H1 (cell line): ENCODE results near the gene LCN10. TPM values are rescaled to one million over a fixed set of nuclear protein-coding genes. Genes with fewer than 3 reads are reported as not detected.

Experiments
- CTCF ChIA-PET: fragments of 300-600 bp; sonication (Branson Sonifier 250); formaldehyde crosslinking; loops from one replicate; lab custom pipeline; 2021; ENCODE audit not compliant: partially characterized antibody; lab: Charles Lee
- POLR2A ChIA-PET: fragments of 300-600 bp; sonication (Branson Sonifier 250); formaldehyde crosslinking; loops from one replicate; lab custom pipeline; 2021; ENCODE audit warnings: inconsistent platforms; ENCODE audit not compliant: partially characterized antibody; lab: Charles Lee
- DNase-seq, 2 experiments: peaks; one replicate each; pipeline versions ENCODE4 v3.0.0 to v3.0.0-alpha.2; 2010 to 2022; ENCODE audit warnings: low spot score in 2 of 2, low read depth in 1 of 2, mixed read lengths in 1 of 2
- FAIRE-seq: peaks from 2 replicates; lab custom pipeline; 2011; peaks lifted over from hg19 to GRCh38; lab: Jason Lieb, UNC
- H2AFZ ChIP-seq: 2 replicates; pipeline ENCODE4 v1.8.1; 2012; ENCODE audit warnings: low read length, inconsistent platforms
- H2AK5ac ChIP-seq: 2 replicates; pipeline ENCODE4 v1.6.1; 2013; ENCODE audit warnings: low read depth, low read length
- H2BK120ac ChIP-seq: replicated peaks from 2 replicates; pipeline ENCODE3; 2013; ENCODE audit warnings: low read depth, low read length, inconsistent platforms
- H2BK12ac ChIP-seq: 2 replicates; pipeline ENCODE4 v1.6.1; 2013; ENCODE audit warnings: low read depth, low read length
- H2BK15ac ChIP-seq: 2 replicates; pipeline ENCODE4 v1.6.1; 2013; ENCODE audit warnings: low read length
- H2BK20ac ChIP-seq: 2 replicates; pipeline ENCODE4 v1.6.1; 2013; ENCODE audit warnings: low read length
- H2BK5ac ChIP-seq: 2 replicates; pipeline ENCODE4 v1.6.1; 2013; ENCODE audit warnings: low read depth, low read length
- H3K14ac ChIP-seq: 2 replicates; pipeline ENCODE4 v1.6.1; 2013; ENCODE audit warnings: inconsistent platforms; ENCODE audit not compliant: insufficient read length
- H3K18ac ChIP-seq: 2 replicates; pipeline ENCODE4 v1.6.1; 2013; ENCODE audit warnings: low read length; ENCODE audit errors: extremely low read depth
- H3K23ac ChIP-seq: 2 replicates; pipeline ENCODE4 v1.6.1; 2013; ENCODE audit warnings: inconsistent platforms; ENCODE audit not compliant: insufficient read length
- H3K23me2 ChIP-seq: 2 replicates; pipeline ENCODE4 v1.6.1; 2013; ENCODE audit warnings: low read depth, low read length
- H3K27ac ChIP-seq: 2 replicates; pipeline ENCODE4 v1.6.1; 2011; ENCODE audit warnings: low read depth, low read length, inconsistent platforms
- H3K27me3 ChIP-seq, 4 experiments: replicated peaks in 1 of 4; 1 replicate in 1 of 4; 2 replicates in 3 of 4; pipeline versions ENCODE4 v1.6.1 to v1.8.1; 2011 to 2013; ENCODE audit warnings: low read length in 3 of 4, mild to moderate bottlenecking in 3 of 4, inconsistent platforms in 2 of 4, mixed read lengths in 2 of 4, moderate library complexity in 1 of 4; ENCODE audit not compliant: control insufficient read depth in 3 of 4, insufficient read depth in 3 of 4; ENCODE audit errors: extremely low read depth in 1 of 4
- H3K36me3 ChIP-seq, 4 experiments: 2 replicates each; pipeline versions ENCODE4 v1.6.1 to v1.8.1; 2011 to 2013; ENCODE audit warnings: mild to moderate bottlenecking in 4 of 4, low read length in 3 of 4, moderate library complexity in 2 of 4, control low read depth in 1 of 4, inconsistent platforms in 1 of 4; ENCODE audit not compliant: insufficient read depth in 4 of 4, control insufficient read depth in 2 of 4
- H3K4ac ChIP-seq: replicated peaks from 2 replicates; pipeline ENCODE3; 2013; ENCODE audit warnings: low read length, low read depth, mixed read lengths, inconsistent platforms; ENCODE audit not compliant: insufficient read length
- H3K4me1 ChIP-seq, 4 experiments: replicated peaks in 1 of 4; 1 replicate in 1 of 4; 2 replicates in 3 of 4; pipeline versions ENCODE4 v1.6.1 to v1.8.1; 2011 to 2013; ENCODE audit warnings: low read length in 3 of 4, inconsistent platforms in 2 of 4, mixed read lengths in 1 of 4; ENCODE audit not compliant: insufficient read depth in 4 of 4, control insufficient read depth in 3 of 4
- H3K4me2 ChIP-seq, 2 experiments: 2 replicates each; pipeline versions ENCODE4 v1.6.1 to v1.8.1; 2011 to 2013; ENCODE audit warnings: low read depth in 2 of 2, low read length in 2 of 2, control low read depth in 1 of 2, inconsistent platforms in 1 of 2, mild to moderate bottlenecking in 1 of 2; ENCODE audit not compliant: insufficient read depth in 1 of 2
- H3K4me3 ChIP-seq, 4 experiments: fragments of 200-600, 300-600 bp in 1 of 4; sonication (generic), shearing (Covaris generic), sonication (Bioruptor Twin) in 1 of 4; 2 replicates each; pipeline versions ENCODE4 v1.5.1 to v1.8.1; 2011 to 2016; ENCODE audit warnings: low read length in 4 of 4, low read depth in 3 of 4, control low read depth in 2 of 4, inconsistent platforms in 2 of 4, mild to moderate bottlenecking in 2 of 4, mixed read lengths in 1 of 4, moderate library complexity in 1 of 4; ENCODE audit not compliant: insufficient read depth in 2 of 4; ENCODE audit errors: extremely low read depth in 1 of 4
- H3K56ac ChIP-seq: replicated peaks from 2 replicates; pipeline ENCODE3; 2013; ENCODE audit warnings: low read depth, mild to moderate bottlenecking, mixed read lengths, low read length, inconsistent platforms; ENCODE audit not compliant: insufficient read length
- H3K79me1 ChIP-seq: 2 replicates; pipeline ENCODE4 v1.6.1; 2013; ENCODE audit warnings: low read depth, low read length, control low read depth
- H3K79me2 ChIP-seq, 2 experiments: 2 replicates each; pipeline versions ENCODE4 v1.6.1 to v1.8.1; 2012 to 2013; ENCODE audit warnings: low read length in 2 of 2, mild to moderate bottlenecking in 2 of 2, inconsistent platforms in 1 of 2; ENCODE audit not compliant: insufficient read depth in 2 of 2, control insufficient read depth in 1 of 2
- H3K9ac ChIP-seq, 4 experiments: replicated peaks in 1 of 4; 1 replicate in 1 of 4; 2 replicates in 3 of 4; pipeline versions ENCODE4 v1.6.1 to v1.8.1; 2011 to 2013; ENCODE audit warnings: low read depth in 3 of 4, low read length in 3 of 4, control low read depth in 2 of 4, mild to moderate bottlenecking in 2 of 4, moderate library complexity in 2 of 4, inconsistent platforms in 1 of 4; ENCODE audit errors: extremely low read depth in 1 of 4
- H3K9me3 ChIP-seq, 2 experiments: 2 replicates each; pipeline versions ENCODE4 v1.6.1 to v1.8.1; 2012 to 2013; ENCODE audit warnings: mild to moderate bottlenecking in 2 of 2, moderate library complexity in 2 of 2, control low read depth in 1 of 2, inconsistent platforms in 1 of 2, low read depth in 1 of 2, low read length in 1 of 2, mixed read lengths in 1 of 2; ENCODE audit not compliant: insufficient read depth in 2 of 2
- H4K20me1 ChIP-seq, 2 experiments: replicated peaks in 1 of 2; 2 replicates each; pipeline versions ENCODE3 to v1.8.1; 2011 to 2013; ENCODE audit warnings: inconsistent platforms in 2 of 2, low read length in 2 of 2, mild to moderate bottlenecking in 1 of 2; ENCODE audit not compliant: insufficient read depth in 2 of 2, control insufficient read depth in 1 of 2
- H4K5ac ChIP-seq: 2 replicates; pipeline ENCODE4 v1.6.1; 2013; ENCODE audit warnings: low read length, low read depth, mixed read lengths, inconsistent platforms; ENCODE audit not compliant: insufficient read length
- H4K8ac ChIP-seq: 2 replicates; pipeline ENCODE4 v1.8.0; 2013; ENCODE audit warnings: mild to moderate bottlenecking, moderate library complexity, low read length, inconsistent platforms; ENCODE audit not compliant: insufficient read depth; ENCODE audit errors: extremely low read depth
- H4K91ac ChIP-seq: replicated peaks from 2 replicates; pipeline ENCODE3; 2013; ENCODE audit warnings: low read length, mixed read lengths, inconsistent platforms; ENCODE audit not compliant: insufficient read length
- ASH2L ChIP-seq: fragments of 200-600, 300-600 bp; sonication (generic); IDR thresholded peaks from one replicate; pipeline ENCODE4 v1.7.1; 2017; ENCODE audit warnings: low read length
- E2F6 ChIP-seq: IDR thresholded peaks from 2 replicates; pipeline ENCODE4 v1.6.1; 2012; ENCODE audit warnings: inconsistent platforms
- KDM4A ChIP-seq: IDR thresholded peaks from one replicate; pipeline ENCODE4 v1.7.1; 2012; ENCODE audit warnings: low read depth, mild to moderate bottlenecking, moderate library complexity, low read length, inconsistent platforms; ENCODE audit not compliant: severe bottlenecking
- MAX ChIP-seq: IDR thresholded peaks from 2 replicates; pipeline ENCODE4 v1.6.1; 2012; ENCODE audit warnings: inconsistent platforms
- SIN3A ChIP-seq, 2 experiments: IDR thresholded peaks in 1 of 2; conservative IDR thresholded peaks in 1 of 2; 2 replicates each; pipeline ENCODE4 v1.6.1; 2011 to 2012; ENCODE audit warnings: low read length in 2 of 2, improper control_type of control experiment in 1 of 2, low read depth in 1 of 2, mild to moderate bottlenecking in 1 of 2
- SIRT6 ChIP-seq: IDR thresholded peaks from one replicate; pipeline ENCODE4 v1.7.1; 2012; ENCODE audit warnings: low read length, inconsistent platforms
- SP2 ChIP-seq: IDR thresholded peaks from 2 replicates; pipeline ENCODE4 v1.6.1; 2012; ENCODE audit warnings: mild to moderate bottlenecking, low read length, inconsistent platforms
- SRF ChIP-seq: IDR thresholded peaks from 2 replicates; pipeline ENCODE4 v1.6.1; 2011; ENCODE audit warnings: mild to moderate bottlenecking, low read depth, low read length, moderate library complexity
- ZNF274 ChIP-seq: IDR thresholded peaks from 2 replicates; pipeline ENCODE4 v1.7.0; 2012; ENCODE audit warnings: low read length, borderline replicate concordance; ENCODE audit errors: extremely low read depth
- WGBS, 2 experiments: shearing (Covaris generic) in 1 of 2; methylation state at CpG; one replicate each; pipeline versions ENCODE4 v1.1.6 to v1.1.7; 2013 to 2015; ENCODE audit warnings: low lambda C conversion rate in 2 of 2, mixed read lengths in 2 of 2, inconsistent platforms in 1 of 2, low coverage in 1 of 2, missing lambda C conversion rate in 1 of 2; ENCODE audit not compliant: insufficient replicate concordance in 2 of 2, insufficient coverage in 1 of 2, insufficient read length in 1 of 2; ENCODE audit errors: extremely low coverage in 1 of 2, missing lambda C conversion rate in 1 of 2; 5-methylcytosine and 5-hydroxymethylcytosine counted together
- polyA plus RNA-seq, 7 experiments: library from polyadenylated mRNA; depleted of rRNA in 3 of 7; stranded (reverse) in 5 of 7; unstranded in 2 of 7; fragments of >200 nt in 5 of 7; fragments of 200-250 nt in 2 of 7; gene quantifications; 1 replicate in 5 of 7; 2 replicates in 1 of 7; 4 replicates in 1 of 7; pipeline versions ENCODE4 v1.2.1 to v1.2.3, GENCODE V29; 2011 to 2013; ENCODE audit warnings: missing spikeins in 2 of 7, mixed read lengths in 2 of 7
- total RNA-seq: library from RNA; stranded (reverse); fragmentation: NEBNext Ultra II Directional; extraction: Animal tissue kit (Norgen Biotek cat#: 25700); gene quantifications from 2 replicates; pipeline ENCODE4 v1.2.1, GENCODE V29; 2021
- TF ChIP-seq, protein P1 (sequence below), 3 experiments: IDR thresholded peaks; 1 replicate in 2 of 3; 2 replicates in 1 of 3; pipeline versions ENCODE4 v1.5.1 to v1.6.1; 2011; ENCODE audit warnings: low read length in 3 of 3, mild to moderate bottlenecking in 3 of 3, inconsistent platforms in 2 of 3, low read depth in 1 of 3, moderate library complexity in 1 of 3; ENCODE audit not compliant: insufficient read depth in 1 of 3; ENCODE audit errors: control extremely low read depth in 1 of 3

LCN10 gene
- total and polyA plus RNA-seq, 2 of the 8 experiments (the other 6 are each of a cell fraction or from before 2014, with no cell fraction given) = 2.6 to 2.8 TPM

GRCh38 chr9:136748201-136748600 is 5.5 kb upstream of the LCN10 start, which contains the start of gene LCN6:
TSS of gene LCN6 (minus strand) at chr9:136748525. CDS start at chr9:136748483, 42 bp downstream.
- H2BK15ac ChIP-seq = no peak within 1 kb of the TSS; the same call in 1 of the 2 replicates
- 0 out of 2 replicates have a peak within 1 kb of the TSS, but pooled peaks have one; percentile 17 for H2BK12ac ChIP-seq
- H3K27ac ChIP-seq = no peak within 1 kb of the TSS
- H3K18ac ChIP-seq = no peak within 1 kb of the TSS
- no peaks in the 10 kb centered on the region for H3K79me1 ChIP-seq
- no peak within 1 kb of the TSS for H4K5ac ChIP-seq
- no peaks in the 10 kb centered on the region; the same call in 1 of the 2 replicates for H3K23me2 ChIP-seq
- 85% methylated on average over 8 of the region's 8 CpGs; no CpG with 5 or more reads in 1 of the 2 experiments for WGBS, 2 experiments
- peaks cover 3 to 6% of the 10 kb centered on the region in 2 experiments; a peak in 1 of 4 replicates for H3K9me3 ChIP-seq
- H4K20me1 ChIP-seq = no peaks in the 10 kb centered on the region
- no peak within 1 kb of the TSS for H2BK20ac ChIP-seq
- H4K8ac ChIP-seq = 0 out of 2 replicates have a peak within 1 kb of the TSS, but pooled peaks have one; percentile 3
- H4K91ac ChIP-seq = peak within 1 kb of the TSS; percentile 54
- no peak within 1 kb of the TSS for H3K9ac ChIP-seq
- no peaks in the 10 kb centered on the region for H3K36me3 ChIP-seq
- H3K79me2 ChIP-seq = no peaks in the 10 kb centered on the region
- no peak within 1 kb of the TSS for H2BK5ac ChIP-seq
- H2AK5ac ChIP-seq = no peak within 1 kb of the TSS
- no peak within 1 kb of the TSS for H2AFZ ChIP-seq
- no peak within 1 kb of the TSS for H3K14ac ChIP-seq
- H3K27me3 ChIP-seq = no peaks in the 10 kb centered on the region
- H3K4me2 ChIP-seq = no peak within 1 kb of the TSS
- POLR2A ChIA-PET = interaction anchor here (11.7 kb wide), 1 partner anchor 18 kb away, joined by 137 read pairs; no protein-coding TSS in a partner anchor
- no peak within 1 kb of the TSS for H3K4me3 ChIP-seq
- peaks cover 0 to 3% (median under 1%) of the 10 kb centered on the region in 4 experiments; a peak in 2 of 7 replicates for H3K4me1 ChIP-seq
- H3K4ac ChIP-seq = no peak within 1 kb of the TSS
- H2BK120ac ChIP-seq = no peak within 1 kb of the TSS
- DNase-seq (no peak), FAIRE-seq (no peak)
- H3K23ac ChIP-seq = no peak within 1 kb of the TSS
- CTCF ChIA-PET = interaction anchor here (1.7 to 2.7 kb wide), 3 partner anchors 10 to 77 kb away, joined by 4 to 9 read pairs (median 5); partner anchors contain the start of gene LCN8
- no peak within 1 kb of the TSS for H3K56ac ChIP-seq
- TF ChIP-seq ZNF274 (no peak), SIN3A (conservative IDR thresholded peaks at IDR 0.05 in 1 of 2, IDR thresholded peaks at IDR 0.05 in 1 of 2; ENCODE audit: low read depth in 1 of 2, low read length in 2 of 2) (no peak), SRF (no peak), KDM4A (no peak), ASH2L (no peak), E2F6 (no peak), SIRT6 (no peak), MAX (no peak), SP2 (no peak)
- TF ChIP-seq, protein P1, sequence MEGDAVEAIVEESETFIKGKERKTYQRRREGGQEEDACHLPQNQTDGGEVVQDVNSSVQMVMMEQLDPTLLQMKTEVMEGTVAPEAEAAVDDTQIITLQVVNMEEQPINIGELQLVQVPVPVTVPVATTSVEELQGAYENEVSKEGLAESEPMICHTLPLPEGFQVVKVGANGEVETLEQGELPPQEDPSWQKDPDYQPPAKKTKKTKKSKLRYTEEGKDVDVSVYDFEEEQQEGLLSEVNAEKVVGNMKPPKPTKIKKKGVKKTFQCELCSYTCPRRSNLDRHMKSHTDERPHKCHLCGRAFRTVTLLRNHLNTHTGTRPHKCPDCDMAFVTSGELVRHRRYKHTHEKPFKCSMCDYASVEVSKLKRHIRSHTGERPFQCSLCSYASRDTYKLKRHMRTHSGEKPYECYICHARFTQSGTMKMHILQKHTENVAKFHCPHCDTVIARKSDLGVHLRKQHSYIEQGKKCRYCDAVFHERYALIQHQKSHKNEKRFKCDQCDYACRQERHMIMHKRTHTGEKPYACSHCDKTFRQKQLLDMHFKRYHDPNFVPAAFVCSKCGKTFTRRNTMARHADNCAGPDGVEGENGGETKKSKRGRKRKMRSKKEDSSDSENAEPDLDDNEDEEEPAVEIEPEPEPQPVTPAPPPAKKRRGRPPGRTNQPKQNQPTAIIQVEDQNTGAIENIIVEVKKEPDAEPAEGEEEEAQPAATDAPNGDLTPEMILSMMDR (IDR thresholded peaks at IDR 0.05; ENCODE audit: control extremely low read depth in 1 of 3, insufficient read depth in 1 of 3, low read depth in 1 of 3, low read length in 3 of 3) = no peak
